H1 (cell line): ENCODE measurements around the gene METTL21A. TPM values are rescaled to one million over a fixed set of nuclear protein-coding genes. Genes with fewer than 3 reads are reported as not detected.

Experiments
- CTCF ChIA-PET: fragments of 300-600 bp; sonication (Branson Sonifier 250); formaldehyde crosslinking; loops from one replicate; lab custom pipeline; 2021; ENCODE audit not compliant: partially characterized antibody; lab: Charles Lee
- POLR2A ChIA-PET: fragments of 300-600 bp; sonication (Branson Sonifier 250); formaldehyde crosslinking; loops from one replicate; lab custom pipeline; 2021; ENCODE audit warnings: inconsistent platforms; ENCODE audit not compliant: partially characterized antibody; lab: Charles Lee
- DNase-seq, 2 experiments: peaks; one replicate each; pipeline versions ENCODE4 v3.0.0 to v3.0.0-alpha.2; 2010 to 2022; ENCODE audit warnings: low spot score in 2 of 2, low read depth in 1 of 2, mixed read lengths in 1 of 2
- FAIRE-seq: peaks from 2 replicates; lab custom pipeline; 2011; peaks lifted over from hg19 to GRCh38; lab: Jason Lieb, UNC
- H2AFZ ChIP-seq: 2 replicates; pipeline ENCODE4 v1.8.1; 2012; ENCODE audit warnings: low read length, inconsistent platforms
- H2AK5ac ChIP-seq: 2 replicates; pipeline ENCODE4 v1.6.1; 2013; ENCODE audit warnings: low read depth, low read length
- H2BK120ac ChIP-seq: replicated peaks from 2 replicates; pipeline ENCODE3; 2013; ENCODE audit warnings: low read depth, low read length, inconsistent platforms
- H2BK12ac ChIP-seq: 2 replicates; pipeline ENCODE4 v1.6.1; 2013; ENCODE audit warnings: low read depth, low read length
- H2BK15ac ChIP-seq: 2 replicates; pipeline ENCODE4 v1.6.1; 2013; ENCODE audit warnings: low read length
- H2BK20ac ChIP-seq: 2 replicates; pipeline ENCODE4 v1.6.1; 2013; ENCODE audit warnings: low read length
- H2BK5ac ChIP-seq: 2 replicates; pipeline ENCODE4 v1.6.1; 2013; ENCODE audit warnings: low read depth, low read length
- H3K14ac ChIP-seq: 2 replicates; pipeline ENCODE4 v1.6.1; 2013; ENCODE audit warnings: inconsistent platforms; ENCODE audit not compliant: insufficient read length
- H3K18ac ChIP-seq: 2 replicates; pipeline ENCODE4 v1.6.1; 2013; ENCODE audit warnings: low read length; ENCODE audit errors: extremely low read depth
- H3K23ac ChIP-seq: 2 replicates; pipeline ENCODE4 v1.6.1; 2013; ENCODE audit warnings: inconsistent platforms; ENCODE audit not compliant: insufficient read length
- H3K23me2 ChIP-seq: 2 replicates; pipeline ENCODE4 v1.6.1; 2013; ENCODE audit warnings: low read depth, low read length
- H3K27ac ChIP-seq: 2 replicates; pipeline ENCODE4 v1.6.1; 2011; ENCODE audit warnings: low read depth, low read length, inconsistent platforms
- H3K27me3 ChIP-seq, 4 experiments: replicated peaks in 1 of 4; 1 replicate in 1 of 4; 2 replicates in 3 of 4; pipeline versions ENCODE4 v1.6.1 to v1.8.1; 2011 to 2013; ENCODE audit warnings: low read length in 3 of 4, mild to moderate bottlenecking in 3 of 4, inconsistent platforms in 2 of 4, mixed read lengths in 2 of 4, moderate library complexity in 1 of 4; ENCODE audit not compliant: control insufficient read depth in 3 of 4, insufficient read depth in 3 of 4; ENCODE audit errors: extremely low read depth in 1 of 4
- H3K36me3 ChIP-seq, 4 experiments: 2 replicates each; pipeline versions ENCODE4 v1.6.1 to v1.8.1; 2011 to 2013; ENCODE audit warnings: mild to moderate bottlenecking in 4 of 4, low read length in 3 of 4, moderate library complexity in 2 of 4, control low read depth in 1 of 4, inconsistent platforms in 1 of 4; ENCODE audit not compliant: insufficient read depth in 4 of 4, control insufficient read depth in 2 of 4
- H3K4ac ChIP-seq: replicated peaks from 2 replicates; pipeline ENCODE3; 2013; ENCODE audit warnings: low read length, low read depth, mixed read lengths, inconsistent platforms; ENCODE audit not compliant: insufficient read length
- H3K4me1 ChIP-seq, 4 experiments: replicated peaks in 1 of 4; 1 replicate in 1 of 4; 2 replicates in 3 of 4; pipeline versions ENCODE4 v1.6.1 to v1.8.1; 2011 to 2013; ENCODE audit warnings: low read length in 3 of 4, inconsistent platforms in 2 of 4, mixed read lengths in 1 of 4; ENCODE audit not compliant: insufficient read depth in 4 of 4, control insufficient read depth in 3 of 4
- H3K4me2 ChIP-seq, 2 experiments: 2 replicates each; pipeline versions ENCODE4 v1.6.1 to v1.8.1; 2011 to 2013; ENCODE audit warnings: low read depth in 2 of 2, low read length in 2 of 2, control low read depth in 1 of 2, inconsistent platforms in 1 of 2, mild to moderate bottlenecking in 1 of 2; ENCODE audit not compliant: insufficient read depth in 1 of 2
- H3K4me3 ChIP-seq, 4 experiments: fragments of 200-600, 300-600 bp in 1 of 4; sonication (generic), shearing (Covaris generic), sonication (Bioruptor Twin) in 1 of 4; 2 replicates each; pipeline versions ENCODE4 v1.5.1 to v1.8.1; 2011 to 2016; ENCODE audit warnings: low read length in 4 of 4, low read depth in 3 of 4, control low read depth in 2 of 4, inconsistent platforms in 2 of 4, mild to moderate bottlenecking in 2 of 4, mixed read lengths in 1 of 4, moderate library complexity in 1 of 4; ENCODE audit not compliant: insufficient read depth in 2 of 4; ENCODE audit errors: extremely low read depth in 1 of 4
- H3K56ac ChIP-seq: replicated peaks from 2 replicates; pipeline ENCODE3; 2013; ENCODE audit warnings: low read depth, mild to moderate bottlenecking, mixed read lengths, low read length, inconsistent platforms; ENCODE audit not compliant: insufficient read length
- H3K79me1 ChIP-seq: 2 replicates; pipeline ENCODE4 v1.6.1; 2013; ENCODE audit warnings: low read depth, low read length, control low read depth
- H3K79me2 ChIP-seq, 2 experiments: 2 replicates each; pipeline versions ENCODE4 v1.6.1 to v1.8.1; 2012 to 2013; ENCODE audit warnings: low read length in 2 of 2, mild to moderate bottlenecking in 2 of 2, inconsistent platforms in 1 of 2; ENCODE audit not compliant: insufficient read depth in 2 of 2, control insufficient read depth in 1 of 2
- H3K9ac ChIP-seq, 4 experiments: replicated peaks in 1 of 4; 1 replicate in 1 of 4; 2 replicates in 3 of 4; pipeline versions ENCODE4 v1.6.1 to v1.8.1; 2011 to 2013; ENCODE audit warnings: low read depth in 3 of 4, low read length in 3 of 4, control low read depth in 2 of 4, mild to moderate bottlenecking in 2 of 4, moderate library complexity in 2 of 4, inconsistent platforms in 1 of 4; ENCODE audit errors: extremely low read depth in 1 of 4
- H3K9me3 ChIP-seq, 2 experiments: 2 replicates each; pipeline versions ENCODE4 v1.6.1 to v1.8.1; 2012 to 2013; ENCODE audit warnings: mild to moderate bottlenecking in 2 of 2, moderate library complexity in 2 of 2, control low read depth in 1 of 2, inconsistent platforms in 1 of 2, low read depth in 1 of 2, low read length in 1 of 2, mixed read lengths in 1 of 2; ENCODE audit not compliant: insufficient read depth in 2 of 2
- H4K20me1 ChIP-seq, 2 experiments: replicated peaks in 1 of 2; 2 replicates each; pipeline versions ENCODE3 to v1.8.1; 2011 to 2013; ENCODE audit warnings: inconsistent platforms in 2 of 2, low read length in 2 of 2, mild to moderate bottlenecking in 1 of 2; ENCODE audit not compliant: insufficient read depth in 2 of 2, control insufficient read depth in 1 of 2
- H4K5ac ChIP-seq: 2 replicates; pipeline ENCODE4 v1.6.1; 2013; ENCODE audit warnings: low read length, low read depth, mixed read lengths, inconsistent platforms; ENCODE audit not compliant: insufficient read length
- H4K8ac ChIP-seq: 2 replicates; pipeline ENCODE4 v1.8.0; 2013; ENCODE audit warnings: mild to moderate bottlenecking, moderate library complexity, low read length, inconsistent platforms; ENCODE audit not compliant: insufficient read depth; ENCODE audit errors: extremely low read depth
- H4K91ac ChIP-seq: replicated peaks from 2 replicates; pipeline ENCODE3; 2013; ENCODE audit warnings: low read length, mixed read lengths, inconsistent platforms; ENCODE audit not compliant: insufficient read length
- ATF2 ChIP-seq: IDR thresholded peaks from 2 replicates; pipeline ENCODE4 v1.6.1; 2012; ENCODE audit warnings: low read length, inconsistent platforms
- CHD1 ChIP-seq: IDR thresholded peaks from 2 replicates; pipeline ENCODE4 v1.6.1; 2012; ENCODE audit warnings: low read depth, low read length, improper control_type of control experiment
- FOSL1 ChIP-seq: IDR thresholded peaks from 2 replicates; pipeline ENCODE4 v1.6.1; 2011; ENCODE audit warnings: mild to moderate bottlenecking, low read depth, low read length, moderate library complexity; ENCODE audit not compliant: insufficient read depth
- GABPA ChIP-seq: IDR thresholded peaks from 2 replicates; pipeline ENCODE4 v1.6.1; 2011; ENCODE audit warnings: mild to moderate bottlenecking, low read length, moderate library complexity, borderline replicate concordance; ENCODE audit not compliant: insufficient read depth
- GTF2F1 ChIP-seq: IDR thresholded peaks from 2 replicates; pipeline ENCODE4 v1.6.1; 2012; ENCODE audit warnings: low read depth, low read length, improper control_type of control experiment, borderline replicate concordance
- MAFK ChIP-seq: IDR thresholded peaks from 2 replicates; pipeline ENCODE4 v1.6.1; 2012; ENCODE audit warnings: low read depth, mild to moderate bottlenecking, improper control_type of control experiment, low read length
- NANOG ChIP-seq: IDR thresholded peaks from 2 replicates; pipeline ENCODE4 v1.6.1; 2011; ENCODE audit warnings: low read length, low read depth, mild to moderate bottlenecking, inconsistent platforms; ENCODE audit not compliant: insufficient read depth, poor library complexity, severe bottlenecking
- POU5F1 ChIP-seq: IDR thresholded peaks from 2 replicates; pipeline ENCODE4 v1.6.1; 2011; ENCODE audit warnings: low read depth, mild to moderate bottlenecking, low read length, moderate library complexity
- RBBP5 ChIP-seq: IDR thresholded peaks from 2 replicates; pipeline ENCODE4 v1.7.1; 2012; ENCODE audit warnings: low read depth, mild to moderate bottlenecking, inconsistent platforms, low read length, moderate library complexity, borderline replicate concordance
- RXRA ChIP-seq: IDR thresholded peaks from 2 replicates; pipeline ENCODE4 v1.6.1; 2011; ENCODE audit warnings: low read depth, mild to moderate bottlenecking, low read length, moderate library complexity; ENCODE audit not compliant: insufficient read depth
- SIRT6 ChIP-seq: IDR thresholded peaks from one replicate; pipeline ENCODE4 v1.7.1; 2012; ENCODE audit warnings: low read length, inconsistent platforms
- TCF12 ChIP-seq: IDR thresholded peaks from 2 replicates; pipeline ENCODE4 v1.6.1; 2011; ENCODE audit warnings: low read depth, mild to moderate bottlenecking, low read length
- ZNF274 ChIP-seq: IDR thresholded peaks from 2 replicates; pipeline ENCODE4 v1.7.0; 2012; ENCODE audit warnings: low read length, borderline replicate concordance; ENCODE audit errors: extremely low read depth
- WGBS, 2 experiments: shearing (Covaris generic) in 1 of 2; methylation state at CpG; one replicate each; pipeline versions ENCODE4 v1.1.6 to v1.1.7; 2013 to 2015; ENCODE audit warnings: low lambda C conversion rate in 2 of 2, mixed read lengths in 2 of 2, inconsistent platforms in 1 of 2, low coverage in 1 of 2, missing lambda C conversion rate in 1 of 2; ENCODE audit not compliant: insufficient replicate concordance in 2 of 2, insufficient coverage in 1 of 2, insufficient read length in 1 of 2; ENCODE audit errors: extremely low coverage in 1 of 2, missing lambda C conversion rate in 1 of 2; 5-methylcytosine and 5-hydroxymethylcytosine counted together
- polyA plus RNA-seq, 7 experiments: library from polyadenylated mRNA; depleted of rRNA in 3 of 7; stranded (reverse) in 5 of 7; unstranded in 2 of 7; fragments of >200 nt in 5 of 7; fragments of 200-250 nt in 2 of 7; gene quantifications; 1 replicate in 5 of 7; 2 replicates in 1 of 7; 4 replicates in 1 of 7; pipeline versions ENCODE4 v1.2.1 to v1.2.3, GENCODE V29; 2011 to 2013; ENCODE audit warnings: missing spikeins in 2 of 7, mixed read lengths in 2 of 7
- total RNA-seq: library from RNA; stranded (reverse); fragmentation: NEBNext Ultra II Directional; extraction: Animal tissue kit (Norgen Biotek cat#: 25700); gene quantifications from 2 replicates; pipeline ENCODE4 v1.2.1, GENCODE V29; 2021

METTL21A gene
- total and polyA plus RNA-seq, 2 of the 8 experiments (the other 6 are each of a cell fraction or from before 2014, with no cell fraction given), result 36.2 to 55.0 TPM

- Histone ChIP-seq H2BK120ac (no peak overlapping the region), H3K27me3 (no peaks in the 10 kb centered on the region), H4K91ac (no peak overlapping the region), H3K18ac (no peak overlapping the region), H3K4me2 (no peak overlapping the region), H3K79me2 (no peaks in the 10 kb centered on the region), H3K27ac (no peak overlapping the region), H2BK5ac (no peak overlapping the region), H3K36me3 (no peaks in the 10 kb centered on the region), H3K23ac (no peak overlapping the region), H2AK5ac (no peak overlapping the region), H3K9me3 (0 out of 4 replicates have a peak, but pooled peaks cover 0 to 2% of the 10 kb centered on the region in 2 experiments), H3K56ac (no peak overlapping the region), H4K20me1 (no peaks in the 10 kb centered on the region), H3K79me1 (no peaks in the 10 kb centered on the region), H2AFZ (no peak overlapping the region), H3K9ac (no peak overlapping the region), H3K4me1 (no peaks in the 10 kb centered on the region), H4K5ac (no peak overlapping the region), H2BK15ac (no peak overlapping the region), H3K23me2 (no peaks in the 10 kb centered on the region), H3K4me3 (no peak overlapping the region), H4K8ac (no peak overlapping the region), H2BK20ac (no peak overlapping the region), H3K4ac (no peak overlapping the region), H2BK12ac (no peak overlapping the region), H3K14ac (no peak overlapping the region)
- WGBS, 2 experiments, result 80% methylated on average over 1 of the region's 1 CpG; no CpG with 5 or more reads in 1 of the 2 experiments
- POLR2A ChIA-PET, result no interaction called here
- CTCF ChIA-PET, result interaction anchor here (0.9 kb wide), 1 partner anchor 333 kb away, joined by 3 read pairs; no protein-coding TSS in a partner anchor
- no peak for FAIRE-seq
- DNase-seq, result no peak
- TF ChIP-seq GABPA, result no peak
- TF ChIP-seq MAFK, result no peak
- TF ChIP-seq ZNF274, result no peak
- TF ChIP-seq SIRT6, result no peak
- no peak for TF ChIP-seq POU5F1
- no peak for TF ChIP-seq TCF12
- no peak for TF ChIP-seq NANOG
- TF ChIP-seq FOSL1, result no peak
- no peak for TF ChIP-seq GTF2F1
- no peak for TF ChIP-seq ATF2
- TF ChIP-seq RBBP5, result no peak
- no peak for TF ChIP-seq RXRA
- no peak for TF ChIP-seq CHD1
Observed at GRCh38 chr2:207640661-207641060, 15.5 kb upstream of the METTL21A start.
